ENCODE data around the gene C16orf54. TPM values are rescaled to one million over a fixed set of nuclear protein-coding genes. Genes with fewer than 3 reads are reported as not detected.

The C16orf54 gene
- total RNA-seq, 1 experiment from 2014 or later: not detected

GRCh38 chr16:29770250-29770929 lies 24.6 kb upstream of the C16orf54 start:
- BruUV-seq (replicated peaks): no TSS peak
- intact Hi-C loops (cut with micrococcal nuclease): no loop called here
- POLR2A ChIA-PET: no interaction called here
- Mint-ChIP-seq H3K27ac (ENCODE audit: low read depth, unreplicated experiment) (no peak overlapping the region), H3K4me1 (ENCODE audit: insufficient read depth, unreplicated experiment) (peaks cover 7% of the 10 kb centered on the region), H3K9me3 (ENCODE audit: unreplicated experiment) (no peaks in the 10 kb centered on the region), H3K27me3 (ENCODE audit: insufficient read depth, unreplicated experiment) (no peaks in the 10 kb centered on the region), H3K4me3 (ENCODE audit: unreplicated experiment) (no peak overlapping the region), H3K36me3 (ENCODE audit: insufficient read depth, unreplicated experiment) (no peaks in the 10 kb centered on the region)
- CTCF ChIA-PET: interaction anchor here (0.7 to 0.8 kb wide), 2 partner anchors 12 to 1216 kb away, joined by 3 read pairs; no protein-coding TSS in a partner anchor
- no peak for DNase-seq (ENCODE audit: unreplicated experiment)
- no peak for TF ChIP-seq CTCF (IDR thresholded peaks at IDR 0.05; ENCODE audit: unreplicated experiment)

DNA sequence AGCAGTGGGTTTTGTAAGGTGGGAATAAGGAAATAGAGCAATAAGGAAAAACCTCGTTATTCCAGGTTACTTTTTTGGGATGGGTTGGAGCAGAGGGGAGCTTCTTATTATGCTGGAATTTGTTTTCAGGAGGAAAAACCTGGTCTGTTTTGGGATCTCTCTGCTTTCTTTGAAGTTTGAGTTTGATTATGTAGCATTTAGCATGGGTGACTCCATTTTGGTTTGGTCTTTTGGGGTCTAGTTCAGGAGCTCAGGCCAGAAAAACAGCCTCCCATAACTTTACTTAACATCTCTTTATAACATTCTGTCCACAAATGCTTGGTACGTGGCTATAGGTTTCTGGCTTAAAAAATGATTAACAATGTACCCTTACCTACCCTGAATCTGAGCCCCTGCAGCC lies 23.7 kb upstream of the C16orf54 start:
- no peak overlapping the region for H3K4me3 Mint-ChIP-seq (ENCODE audit: unreplicated experiment)
- no peaks in the 10 kb centered on the region for H3K27me3 Mint-ChIP-seq (ENCODE audit: insufficient read depth, unreplicated experiment)
- no peaks in the 10 kb centered on the region for H3K36me3 Mint-ChIP-seq (ENCODE audit: insufficient read depth, unreplicated experiment)
- DNase-seq (ENCODE audit: unreplicated experiment): no peak
- ChIA-PET POLR2A (interaction anchor here (1.5 kb wide), 1 partner anchor 204 kb away, joined by 4 read pairs; the partner anchor contains the start of gene TAOK2), CTCF (interaction anchor here (0.7 kb wide), 2 partner anchors 263 to 1215 kb away, joined by 3 to 4 read pairs; no protein-coding TSS in a partner anchor)
- no peak overlapping the region for H3K27ac Mint-ChIP-seq (ENCODE audit: low read depth, unreplicated experiment)
- TF ChIP-seq CTCF (IDR thresholded peaks at IDR 0.05; ENCODE audit: unreplicated experiment): no peak
- BruUV-seq (replicated peaks): no TSS peak
- peaks cover 6% of the 10 kb centered on the region for H3K4me1 Mint-ChIP-seq (ENCODE audit: insufficient read depth, unreplicated experiment)
- intact Hi-C loops (cut with micrococcal nuclease): no loop called here
- no peaks in the 10 kb centered on the region for H3K9me3 Mint-ChIP-seq (ENCODE audit: unreplicated experiment)

- no peak for DNase-seq (ENCODE audit: unreplicated experiment)
- intact Hi-C loops (cut with micrococcal nuclease): no loop called here
Measured at GRCh38 chr16:29767062-29767461, 21.3 kb upstream of the C16orf54 start.

More at GRCh38 chr16:29767062-29767461, 21.3 kb upstream of the C16orf54 start:
- BruUV-seq (replicated peaks): no TSS peak
- Mint-ChIP-seq H3K4me1 (ENCODE audit: insufficient read depth, unreplicated experiment) (no peaks in the 10 kb centered on the region), H3K9me3 (ENCODE audit: unreplicated experiment) (no peaks in the 10 kb centered on the region), H3K4me3 (ENCODE audit: unreplicated experiment) (no peak overlapping the region), H3K36me3 (ENCODE audit: insufficient read depth, unreplicated experiment) (no peaks in the 10 kb centered on the region), H3K27ac (ENCODE audit: low read depth, unreplicated experiment) (no peak overlapping the region), H3K27me3 (ENCODE audit: insufficient read depth, unreplicated experiment) (no peaks in the 10 kb centered on the region)
- TF ChIP-seq CTCF (IDR thresholded peaks at IDR 0.05; ENCODE audit: unreplicated experiment): no peak
- CTCF ChIA-PET: interaction anchor here (0.8 to 0.9 kb wide), 2 partner anchors 67 to 79 kb away, joined by 3 to 4 read pairs; no protein-coding TSS in a partner anchor
- POLR2A ChIA-PET: interaction anchor here (0.9 to 1.6 kb wide), 2 partner anchors 24 to 78 kb away, joined by 3 to 4 read pairs; partner anchors contain the start of gene KIF22
